Stimulated activated CD8-positive, alpha-beta memory T cell treated with anti-CD3 and anti-CD28 coated beads, Interleukin-12 subunit alpha, Interleukin-12 subunit beta, amount 100 ng/mL, for 24 hours (primary cell): Measurements from ENCODE around the gene IL2RG.

Source experiments
- DNase-seq: peaks from one replicate; pipeline ENCODE4 v3.0.0-alpha.2; 2020; ENCODE audit errors: extremely low read depth

The IL2RG gene

GRCh38 chrX:71111141-71111843 is at the start of gene IL2RG:
Gene IL2RG, minus strand, starts transcription at chrX:71111577. Its CDS starts 38 bp downstream, at chrX:71111539.
- DNase-seq: no peak

GRCh38 chrX:71160475-71160874 is 49.1 kb upstream of the IL2RG start:
- DNase-seq: no peak

DNA sequence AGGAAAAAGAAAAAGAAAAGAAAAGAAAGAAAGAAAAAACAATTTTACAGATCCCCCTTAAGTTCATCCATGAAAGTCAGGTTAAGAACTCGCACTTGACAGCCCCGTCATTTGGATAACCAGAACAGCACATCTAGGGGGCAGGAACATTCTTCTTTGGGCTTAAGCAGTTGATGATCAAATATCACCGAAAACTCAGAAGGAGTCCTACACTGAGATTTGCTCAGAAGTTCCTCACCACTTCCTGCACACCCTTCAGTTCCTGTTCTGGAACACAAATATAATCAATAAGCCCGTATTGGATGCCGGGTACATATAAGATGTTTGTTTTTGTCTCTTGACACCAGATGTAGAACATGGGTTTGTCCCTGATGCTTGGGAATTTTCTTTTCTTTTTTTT is 48.0 kb upstream of the IL2RG start:
- no peak for DNase-seq

- DNase-seq: no peak
These were observed 47.2 kb upstream of the IL2RG start for GRCh38 chrX:71158603-71159002.

DNA sequence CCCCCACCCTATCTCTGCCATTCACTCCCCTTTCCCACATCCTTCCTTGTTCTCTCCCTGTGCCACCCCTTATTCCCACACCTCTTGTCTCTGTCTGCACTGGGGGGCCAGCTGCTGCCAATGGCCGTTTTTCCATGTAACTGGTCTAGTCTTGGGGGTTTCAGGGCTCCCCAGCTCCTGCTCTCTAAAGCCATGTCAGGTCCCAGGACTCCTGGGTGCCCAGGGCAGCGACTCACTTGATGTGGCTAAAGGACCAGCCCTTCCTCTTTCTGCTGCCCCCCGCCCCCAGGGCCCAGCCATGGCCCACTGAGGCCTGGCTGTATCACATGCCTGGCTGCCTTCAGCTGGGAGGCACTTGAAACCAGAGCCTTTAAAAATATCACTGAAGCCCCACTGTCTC is 43.3 kb upstream of the IL2RG start:
- DNase-seq: no peak

- DNase-seq: no peak
These were observed 42.8 kb upstream of the IL2RG start for GRCh38 chrX:71154196-71154595.

GRCh38 chrX:71151366-71151765 is 40.0 kb upstream of the IL2RG start:
- DNase-seq: no peak

DNA sequence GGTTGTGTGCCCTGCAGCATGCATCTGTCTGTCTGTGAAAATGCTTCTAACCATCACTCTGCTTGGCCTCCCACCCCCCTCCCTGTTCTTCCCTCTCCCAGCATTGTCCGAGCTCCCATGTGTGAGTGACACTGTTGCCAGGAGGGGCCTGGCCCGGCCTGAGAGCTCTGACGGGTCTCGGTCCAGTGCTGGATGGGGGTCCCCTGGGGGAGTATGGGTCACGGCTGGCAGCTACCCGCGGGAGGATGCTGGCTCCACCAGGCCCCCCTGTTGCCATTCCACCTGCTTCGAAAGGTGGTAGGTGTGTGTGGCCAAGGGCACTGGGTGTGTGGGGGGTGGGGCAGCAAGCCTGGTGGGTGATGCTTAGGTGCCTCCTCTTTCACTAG is 36.9 kb upstream of the IL2RG start:
- DNase-seq: no peak

- DNase-seq: no peak
These were observed 36.3 kb upstream of the IL2RG start for GRCh38 chrX:71147496-71148277.

DNA sequence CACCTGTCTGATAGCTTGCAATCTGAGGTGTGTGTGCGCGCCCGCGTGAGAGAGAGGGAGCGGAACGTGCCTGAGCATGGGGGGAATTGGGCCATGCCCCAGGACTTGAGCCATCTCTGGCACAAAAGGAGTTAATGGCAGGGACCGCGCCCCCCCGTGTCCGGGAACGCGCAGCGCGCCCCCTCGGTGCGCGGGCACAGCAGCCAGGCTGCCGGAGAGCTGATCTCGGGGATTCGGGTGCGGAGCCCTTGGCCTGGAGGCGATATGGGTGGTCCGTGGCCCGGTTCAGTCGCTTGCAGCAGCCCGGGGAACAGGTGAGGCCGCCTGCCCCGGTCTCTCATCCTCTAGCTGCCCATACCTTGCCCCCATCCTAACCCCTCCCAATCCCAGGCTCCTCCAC is 33.3 kb upstream of the IL2RG start, which contains the start of gene NLGN3:
TSS of gene NLGN3 (plus strand) at position 191 of the 400 bp plus-strand sequence. CDS start 2,909 bp downstream, outside the sequence.
- DNase-seq: no peak

DNA sequence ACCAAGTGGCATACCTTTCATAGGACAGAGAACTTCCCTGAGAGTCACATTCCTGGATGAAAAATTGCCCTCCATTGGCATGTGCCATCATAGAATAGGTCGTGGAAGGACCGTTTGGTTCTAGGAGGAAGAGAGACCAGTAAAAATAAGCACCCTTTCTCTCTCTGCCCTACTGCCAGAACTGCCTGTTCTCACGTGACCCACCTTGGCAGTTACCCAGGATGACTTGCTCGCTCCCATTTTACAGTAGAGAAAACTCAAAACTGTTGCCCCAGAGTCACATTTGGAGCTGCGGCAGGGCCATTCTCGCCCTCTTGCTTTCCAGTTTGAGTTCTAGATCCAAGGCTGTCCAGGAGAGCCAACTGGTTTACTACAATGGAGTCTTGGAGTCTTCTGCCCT is 32.1 kb upstream of the IL2RG start:
- DNase-seq: no peak

DNA sequence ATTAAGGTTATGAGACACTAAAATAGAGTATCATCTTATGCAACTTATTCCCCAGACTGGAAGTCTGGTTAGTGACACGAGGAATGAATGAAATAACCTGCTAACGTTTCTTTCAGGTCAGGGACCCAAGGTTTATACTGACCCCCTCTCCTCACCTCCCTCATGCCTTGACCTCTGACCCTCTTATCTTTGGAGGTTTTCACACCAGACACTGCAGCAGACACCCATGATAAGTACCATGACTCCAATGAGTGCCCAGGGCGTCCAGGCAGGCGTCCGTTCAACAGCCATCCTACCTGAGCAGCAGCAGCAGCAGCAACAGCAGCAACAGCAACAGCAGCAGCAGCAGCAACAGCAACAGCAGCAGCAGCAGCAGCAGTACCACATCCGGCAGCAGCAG is 29.1 kb upstream of the IL2RG start:
- DNase-seq: no peak

GRCh38 chrX:71131510-71131909 is 20.1 kb upstream of the IL2RG start:
- no peak for DNase-seq

GRCh38 chrX:71128915-71129765 is 17.8 kb upstream of the IL2RG start:
- no peak for DNase-seq

DNA sequence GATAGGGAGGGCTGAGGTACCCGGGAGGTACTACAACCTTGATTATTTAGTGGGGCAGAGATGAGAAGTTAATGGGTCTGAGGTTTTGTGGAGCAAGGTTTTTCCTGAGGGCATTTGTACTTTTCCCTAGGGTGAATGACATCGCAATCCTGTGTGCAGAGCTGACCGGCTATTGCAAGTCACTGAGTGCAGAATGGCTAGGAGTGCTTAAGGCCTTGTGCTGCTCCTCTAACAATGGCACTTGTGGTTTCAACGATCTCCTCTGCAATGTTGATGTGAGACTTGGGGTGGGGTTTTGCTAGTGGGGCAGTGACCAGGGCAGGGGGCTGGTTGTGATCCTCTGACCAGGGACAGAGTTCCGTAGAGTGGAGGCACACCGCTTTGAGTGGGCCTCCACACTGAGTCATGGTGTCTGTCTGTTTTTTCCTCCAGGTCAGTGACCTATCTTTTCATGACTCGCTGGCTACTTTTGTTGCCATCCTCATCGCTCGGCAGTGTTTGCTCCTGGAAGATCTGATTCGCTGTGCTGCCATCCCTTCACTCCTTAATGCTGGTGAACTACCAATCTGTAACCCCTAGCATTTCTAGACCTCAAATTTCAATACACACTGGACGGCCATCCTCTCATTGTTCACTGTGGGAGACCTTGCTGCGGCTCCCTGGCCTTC is 16.9 kb upstream of the IL2RG start:
- DNase-seq: no peak

DNA sequence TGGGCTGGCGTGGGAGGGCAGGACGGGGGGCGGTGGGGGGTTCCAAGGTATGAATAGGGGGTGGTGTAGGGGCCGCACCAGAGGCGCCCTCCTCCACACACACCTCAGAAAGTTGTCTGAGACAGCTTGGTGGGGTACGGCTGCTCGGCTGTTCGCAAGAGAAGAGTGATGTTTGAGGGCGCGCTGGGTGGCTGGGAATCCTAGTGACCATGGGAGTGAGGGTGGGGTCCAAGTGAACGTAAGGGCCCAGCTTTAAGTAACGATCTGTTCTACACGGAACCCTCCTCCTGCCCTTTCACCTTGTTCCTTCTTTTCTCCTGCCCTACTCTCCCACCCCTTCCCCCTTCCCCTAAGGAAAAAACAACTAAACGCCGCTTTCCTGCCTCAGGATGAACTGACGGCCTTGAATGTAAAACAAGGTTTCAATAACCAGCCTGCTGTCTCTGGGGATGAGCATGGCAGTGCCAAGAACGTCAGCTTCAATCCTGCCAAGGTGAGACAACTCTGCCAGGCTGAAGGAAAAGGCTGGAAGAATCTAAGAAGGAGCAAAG is 7.7 kb upstream of the IL2RG start:
- no peak for DNase-seq

GRCh38 chrX:71118032-71118984 is 6.9 kb upstream of the IL2RG start, which contains the start of gene MED12:
Gene MED12, plus strand, starts transcription at chrX:71118596. Its CDS starts 159 bp downstream, at chrX:71118755.
- DNase-seq: peak; percentile 63

DNA sequence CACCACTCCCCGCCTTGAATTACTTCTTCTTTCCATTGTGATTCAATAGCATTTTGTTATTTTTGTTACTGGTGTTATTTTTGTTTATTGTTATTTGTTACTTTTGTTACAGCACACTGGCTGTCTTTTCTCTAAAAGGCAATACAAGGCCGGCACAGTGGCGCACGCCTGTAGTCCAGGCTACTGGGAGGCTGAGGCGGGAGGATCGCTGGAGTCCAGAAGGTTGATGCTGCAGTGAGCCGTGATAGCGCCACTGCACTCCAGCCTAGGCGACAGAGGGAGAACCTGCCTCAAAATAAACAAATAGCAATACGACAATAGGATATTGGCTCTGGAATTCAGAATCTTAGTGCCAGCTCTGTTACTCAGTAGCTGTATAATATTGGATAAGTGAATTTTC is 6.0 kb upstream of the IL2RG start:
- no peak for DNase-seq

- no peak for DNase-seq
These were observed 599 bp upstream of the IL2RG start for GRCh38 chrX:71111921-71112431.

GRCh38 chrX:71109051-71109450 is 2.3 kb downstream of the IL2RG start:
- no peak for DNase-seq
